SK-N-SH (cell line): ENCODE measurements around the gene CPSF4. TPM values are rescaled to one million over a fixed set of nuclear protein-coding genes. Genes with fewer than 3 reads are reported as not detected.
A peak's percentile ranks its signal among the peaks of the same experiment; 100 is the strongest.
"Not testable (repeated sequence)": the region's sequence is repeated elsewhere in the genome, so short reads cannot be mapped to it uniquely, and the experiment has no call there.

Source experiments
- CTCF ChIA-PET: fragments of 300-600, 350-600 bp; formaldehyde crosslinking; extraction: SDS; loops from one replicate; lab custom pipeline; 2021; lab: Yijun Ruan, JAX
- POLR2A ChIA-PET: fragments of 350-600 bp; sonication (Branson Sonifier 250); formaldehyde crosslinking; extraction: SDS; loops from one replicate; lab custom pipeline; 2020; ENCODE audit warnings: antibody characterized with exemption, inconsistent platforms; lab: Yijun Ruan, JAX
- DNase-seq: peaks from one replicate; pipeline ENCODE4 v3.0.0; 2012
- H2AFZ ChIP-seq: fragments of 200-600 bp; sonication (generic); 2 replicates; pipeline ENCODE4 v1.8.1; 2016; ENCODE audit warnings: antibody characterized with exemption, mild to moderate bottlenecking, low read depth
- H3F3A ChIP-seq: fragments of 200-600 bp; sonication (generic); replicated peaks from 2 replicates; pipeline ENCODE3; 2016; ENCODE audit warnings: antibody characterized with exemption, mild to moderate bottlenecking; ENCODE audit not compliant: insufficient read depth
- H3K27ac ChIP-seq, 2 experiments: fragments of 200-500 bp in 1 of 2; fragments of 200-600 bp in 1 of 2; sonication (Bioruptor generic) in 1 of 2; sonication (generic), shearing (Covaris generic) in 1 of 2; 2 replicates each; pipeline versions ENCODE4 v1.5.1 to v1.6.1; 2014 to 2016; ENCODE audit warnings: low read depth in 2 of 2, inconsistent platforms in 1 of 2, low read length in 1 of 2, mild to moderate bottlenecking in 1 of 2, mixed read lengths in 1 of 2
- H3K27me3 ChIP-seq: fragments of 200-600 bp; sonication (generic), shearing (Covaris generic); 2 replicates; pipeline ENCODE4 v1.6.1; 2016; ENCODE audit warnings: mixed run types; ENCODE audit not compliant: insufficient read depth
- H3K36me3 ChIP-seq, 2 experiments: fragments of 200-500 bp in 1 of 2; fragments of 200-600 bp in 1 of 2; sonication (Bioruptor generic) in 1 of 2; sonication (generic) in 1 of 2; replicated peaks in 1 of 2; 2 replicates each; pipeline versions ENCODE3 to v1.5.1; 2014 to 2016; ENCODE audit warnings: low read length in 1 of 2, mild to moderate bottlenecking in 1 of 2; ENCODE audit not compliant: insufficient read depth in 2 of 2, control insufficient read depth in 1 of 2
- H3K4me1 ChIP-seq, 2 experiments: fragments of 200-500 bp in 1 of 2; fragments of 200-600 bp in 1 of 2; sonication (Bioruptor generic) in 1 of 2; sonication (generic), shearing (Covaris generic) in 1 of 2; 2 replicates each; pipeline versions ENCODE4 v1.5.1 to v1.6.1; 2014 to 2016; ENCODE audit warnings: low read depth in 1 of 2, low read length in 1 of 2, mixed run types in 1 of 2; ENCODE audit not compliant: insufficient read depth in 2 of 2, control insufficient read depth in 1 of 2
- H3K4me2 ChIP-seq: fragments of 200-600 bp; sonication (generic), shearing (Covaris generic); 2 replicates; pipeline ENCODE4 v1.6.1; 2017; ENCODE audit warnings: mixed run types
- H3K4me3 ChIP-seq, 2 experiments: fragments of 200-500 bp in 1 of 2; fragments of 200-600 bp in 1 of 2; sonication (Bioruptor generic) in 1 of 2; sonication (generic), shearing (Covaris generic) in 1 of 2; 2 replicates each; pipeline versions ENCODE4 v1.5.1 to v1.8.1; 2014 to 2016; ENCODE audit warnings: low read depth in 2 of 2, inconsistent platforms in 1 of 2, low read length in 1 of 2, mild to moderate bottlenecking in 1 of 2, mixed read lengths in 1 of 2, moderate library complexity in 1 of 2
- H3K79me2 ChIP-seq: fragments of 200-600 bp; sonication (generic); 2 replicates; pipeline ENCODE4 v1.8.1; 2017; ENCODE audit warnings: mild to moderate bottlenecking; ENCODE audit not compliant: insufficient read depth
- H3K9ac ChIP-seq: fragments of 200-600 bp; sonication (generic); 2 replicates; pipeline ENCODE4 v1.6.1; 2017; ENCODE audit warnings: mixed run types
- H3K9me2 ChIP-seq: fragments of 200-600 bp; sonication (generic); 2 replicates; pipeline ENCODE4 v1.6.1; 2017; ENCODE audit warnings: mixed run types
- H3K9me3 ChIP-seq: fragments of 200-600 bp; sonication (generic); 2 replicates; pipeline ENCODE4 v1.6.1; 2017; ENCODE audit warnings: mixed run types, mild to moderate bottlenecking, moderate library complexity
- H4K20me1 ChIP-seq: fragments of 200-600 bp; sonication (generic); 2 replicates; pipeline ENCODE4 v1.6.1; 2017; ENCODE audit warnings: mild to moderate bottlenecking, mixed run types; ENCODE audit not compliant: insufficient read depth
- CHD2 ChIP-seq: fragments of 150-350 bp; IDR thresholded peaks from 2 replicates; pipeline ENCODE4 v1.6.1; 2018; ENCODE audit warnings: low read length; ENCODE audit not compliant: partially characterized antibody
- CTCF ChIP-seq: fragments of 200-600 bp; sonication (generic); IDR thresholded peaks from 2 replicates; pipeline ENCODE4 v1.6.1; 2017; ENCODE audit warnings: antibody characterized with exemption, mild to moderate bottlenecking, moderate library complexity
- GATA2 ChIP-seq: sonication (generic); formaldehyde crosslinking; IDR thresholded peaks from 2 replicates; pipeline ENCODE4 v1.5.0; 2020; ENCODE audit warnings: mild to moderate bottlenecking, missing genetic modification reagents
- MXI1 ChIP-seq: IDR thresholded peaks from 2 replicates; pipeline ENCODE4 v1.6.1; 2012; ENCODE audit warnings: mild to moderate bottlenecking, low read depth, low read length, improper control_type of control experiment
- RAD21 ChIP-seq: IDR thresholded peaks from 2 replicates; pipeline ENCODE4 v1.6.1; 2012; ENCODE audit warnings: mild to moderate bottlenecking, low read length
- RFX5 ChIP-seq: IDR thresholded peaks from 2 replicates; pipeline ENCODE4 v1.6.1; 2012; ENCODE audit warnings: mild to moderate bottlenecking, improper control_type of control experiment, low read length
- SMC3 ChIP-seq: IDR thresholded peaks from 2 replicates; pipeline ENCODE4 v1.6.1; 2012; ENCODE audit warnings: low read depth, low read length, improper control_type of control experiment
- TAF1 ChIP-seq: IDR thresholded peaks from 2 replicates; pipeline ENCODE4 v1.6.1; 2012; ENCODE audit warnings: low read depth, mild to moderate bottlenecking, low read length, moderate library complexity, borderline replicate concordance
- TEAD4 ChIP-seq: IDR thresholded peaks from 2 replicates; pipeline ENCODE4 v1.4.0; 2012; ENCODE audit warnings: mild to moderate bottlenecking, borderline replicate concordance; ENCODE audit not compliant: insufficient read depth
- WGBS: methylation state at CpG from one replicate; pipeline ENCODE4 v1.1.6; 2017; ENCODE audit warnings: low lambda C conversion rate; 5-methylcytosine and 5-hydroxymethylcytosine counted together
- polyA plus RNA-seq, 3 experiments: library from polyadenylated mRNA; depleted of rRNA; stranded (reverse); fragments of >200 nt; gene quantifications; 2 replicates each; pipeline ENCODE4 v1.2.3, GENCODE V29; 2012

Gene CPSF4
- polyA plus RNA-seq, 1 of the 3 experiments (the other 2 are of a cell fraction) = 101 TPM

- CTCF ChIA-PET = no interaction called here
- Histone ChIP-seq H3K27ac (peak overlapping the region in 1 of 2 experiments; percentile 99; a peak in 1 of 4 replicates), H3K4me3 (peak overlapping the region in 1 of 2 experiments; percentile 97; a peak in 1 of 4 replicates)
Observed at GRCh38 chr7:99410635-99411034, 28.1 kb upstream of the CPSF4 start.

GRCh38 chr7:99415513-99416127 is 23.1 kb upstream of the CPSF4 start:
- H3K4me3 ChIP-seq, POLR2A ChIA-PET, DNase-seq, H2AFZ ChIP-seq, H3K4me2 ChIP-seq, H4K20me1 ChIP-seq, H3K9ac ChIP-seq, H3K27me3 ChIP-seq, H3K4me1 ChIP-seq, H3K9me2 ChIP-seq, H3K9me3 ChIP-seq: not testable (repeated sequence)
- Histone ChIP-seq H3F3A (peaks cover 30% of the 10 kb centered on the region), H3K79me2 (peaks cover 57% of the 10 kb centered on the region), H3K27ac (0 out of 4 replicates have a peak overlapping the region, but pooled peaks of 1 of the 2 experiments have one; percentile 6), H3K36me3 (peaks cover 71 to 91% of the 10 kb centered on the region in 2 experiments)
- CTCF ChIA-PET = interaction anchor here (0.6 to 2.2 kb wide), 12 partner anchors 8 to 375 kb away, joined by 3 to 10 read pairs (median 3); no protein-coding TSS in a partner anchor
- WGBS = 43% methylated on average over 17 of the region's 17 CpGs
- TF ChIP-seq RAD21 (peak; percentile 72), SMC3 (peak; percentile 55), CTCF (peak; percentile 78)

More at GRCh38 chr7:99410635-99411034, 28.1 kb upstream of the CPSF4 start:
- peaks cover 27% of the 10 kb centered on the region for H3F3A ChIP-seq
- WGBS = 76% methylated on average over 2 of the region's 2 CpGs
- peaks cover 32% of the 10 kb centered on the region for H4K20me1 ChIP-seq
- H2AFZ ChIP-seq = no peak overlapping the region
- POLR2A ChIA-PET = no interaction called here
- no peak for DNase-seq
- H3K9ac ChIP-seq = no peak overlapping the region
- peaks cover 36 to 53% of the 10 kb centered on the region in 2 experiments for H3K36me3 ChIP-seq
- H3K9me3 ChIP-seq = no peaks in the 10 kb centered on the region
- H3K9me2 ChIP-seq = no peaks in the 10 kb centered on the region
- peaks cover 15 to 19% of the 10 kb centered on the region in 2 experiments; a peak in 3 of 4 replicates for H3K4me1 ChIP-seq
- no peak for TF ChIP-seq CHD2
- TF ChIP-seq TAF1 = no peak
- TF ChIP-seq RFX5 = no peak
- no peak for TF ChIP-seq MXI1
- no peak for TF ChIP-seq GATA2 (CRISPR knock-in tag)
- no peak for TF ChIP-seq TEAD4
- H3K27me3 ChIP-seq = no peaks in the 10 kb centered on the region
- H3K4me2 ChIP-seq = peak overlapping the region; percentile 91; the same call in 1 of the 2 replicates
- peaks cover 95% of the 10 kb centered on the region for H3K79me2 ChIP-seq
